Measurements from ENCODE around the gene KIT. TPM values are rescaled to one million over a fixed set of nuclear protein-coding genes. Genes with fewer than 3 reads are reported as not detected.

Gene KIT
- total RNA-seq, 6 donors from 2014 or later, result 2.8 to 38.7 (median 12.7) TPM

- WGBS, 2 donors, result 77 to 84% methylated on average over 2 of the region's 2 CpGs
- DNase-seq (no peak), ATAC-seq (ENCODE audit: low FRiP score in 2 of 2) (no peak)
- Histone ChIP-seq H3K9me3 (no peaks in the 10 kb centered on the region), H3K4me1 (peaks cover 23 to 33% (median 27%) of the 10 kb centered on the region in 4 donors), H3K36me3 (no peaks in the 10 kb centered on the region), H3K27me3 (peaks cover 0 to 10% (median 6%) of the 10 kb centered on the region in 4 donors), H3K4me3 (no peak overlapping the region), H3K27ac (no peak overlapping the region)
- TF ChIP-seq CTCF (IDR thresholded peaks at IDR 0.05) (no peak), POLR2AphosphoS5 (IDR thresholded peaks at IDR 0.05) (no peak), EP300 (IDR thresholded peaks at IDR 0.05) (no peak), POLR2A (IDR thresholded peaks at IDR 0.05) (no peak)
These were observed 2.8 kb downstream of the KIT start for GRCh38 chr4:54660591-54660990.

- Histone ChIP-seq H3K27me3 (peaks cover 0 to 10% (median 6%) of the 10 kb centered on the region in 4 donors), H3K36me3 (no peaks in the 10 kb centered on the region), H3K9me3 (no peaks in the 10 kb centered on the region), H3K4me1 (peaks cover 23 to 33% (median 27%) of the 10 kb centered on the region in 4 donors), H3K27ac (no peak overlapping the region), H3K4me3 (no peak overlapping the region)
- no peak for TF ChIP-seq POLR2AphosphoS5 (IDR thresholded peaks at IDR 0.05)
- TF ChIP-seq EP300 (IDR thresholded peaks at IDR 0.05), result no peak
- no peak for TF ChIP-seq POLR2A (IDR thresholded peaks at IDR 0.05)
- TF ChIP-seq CTCF (IDR thresholded peaks at IDR 0.05), result no peak
- DNase-seq (no peak), ATAC-seq (ENCODE audit: low FRiP score in 2 of 2) (no peak)
- 43 to 52% methylated on average over 5 of the region's 5 CpGs for WGBS, 2 donors
These were observed 3.4 kb downstream of the KIT start for GRCh38 chr4:54661169-54661568.

- H3K27ac ChIP-seq, result no peak overlapping the region
- WGBS, 2 donors, result 58 to 64% methylated on average over 4 of the region's 4 CpGs
- peaks cover 0 to 10% (median 6%) of the 10 kb centered on the region in 4 donors for H3K27me3 ChIP-seq
These were observed 3.9 kb downstream of the KIT start for GRCh38 chr4:54661686-54662085.

GRCh38 chr4:54662123-54662522, 4.4 kb downstream of the KIT start:
- no peak overlapping the region for H3K4me3 ChIP-seq
- H3K27me3 ChIP-seq, result peaks cover 0 to 10% (median 6%) of the 10 kb centered on the region in 4 donors

More at GRCh38 chr4:54661686-54662085, 3.9 kb downstream of the KIT start:
- peak in 1 of 2 donors; percentile 14 for ATAC-seq (ENCODE audit: low FRiP score in 2 of 2)
- Histone ChIP-seq H3K36me3 (no peaks in the 10 kb centered on the region), H3K4me1 (peaks cover 23 to 33% (median 27%) of the 10 kb centered on the region in 4 donors), H3K9me3 (no peaks in the 10 kb centered on the region), H3K4me3 (no peak overlapping the region)
- TF ChIP-seq POLR2A (IDR thresholded peaks at IDR 0.05) (no peak), POLR2AphosphoS5 (IDR thresholded peaks at IDR 0.05) (no peak), CTCF (IDR thresholded peaks at IDR 0.05) (no peak), EP300 (IDR thresholded peaks at IDR 0.05) (no peak)
- DNase-seq, result no peak

More at GRCh38 chr4:54662123-54662522, 4.4 kb downstream of the KIT start:
- WGBS, 2 donors, result 82 to 83% methylated on average over 3 of the region's 3 CpGs
- no peak for DNase-seq
- TF ChIP-seq EP300 (IDR thresholded peaks at IDR 0.05), result no peak
- TF ChIP-seq CTCF (IDR thresholded peaks at IDR 0.05), result no peak
- TF ChIP-seq POLR2A (IDR thresholded peaks at IDR 0.05), result no peak
- no peak for TF ChIP-seq POLR2AphosphoS5 (IDR thresholded peaks at IDR 0.05)
- Histone ChIP-seq H3K9me3 (no peaks in the 10 kb centered on the region), H3K36me3 (no peaks in the 10 kb centered on the region), H3K4me1 (peaks cover 23 to 30% (median 26%) of the 10 kb centered on the region in 4 donors), H3K27ac (no peak overlapping the region)
- no peak for ATAC-seq (ENCODE audit: low FRiP score in 2 of 2)
